Naive B cell (primary cell): Measurements from ENCODE around the gene ORM2. TPM values are rescaled to one million over a fixed set of nuclear protein-coding genes. Genes with fewer than 3 reads are reported as not detected.
"Not testable (repeated sequence)": the region's sequence is repeated elsewhere in the genome, so short reads cannot be mapped to it uniquely, and the experiment has no call there.

ENCODE experiments used
- ATAC-seq, 2 donors: fragments of 150-1000 bp; cut with Tn5 transposase; 2 replicates each; pipeline ENCODE4 v1.10.0; 2021; ENCODE audit warnings: low read depth in 2 of 2, mild to moderate bottlenecking in 2 of 2, moderate library complexity in 2 of 2
- DNase-seq: peaks from one replicate; pipeline ENCODE4 v3.0.0; 2022
- H3K27ac Mint-ChIP-seq, 6 donors: one replicate each; pipeline ENCODE4 v1.8.0; 2020 to 2022; ENCODE audit warnings: mild to moderate bottlenecking in 6 of 6, mixed read lengths in 6 of 6, moderate library complexity in 5 of 6, inconsistent platforms in 2 of 6
- H3K27me3 Mint-ChIP-seq, 3 donors: one replicate each; pipeline ENCODE4 v1.8.0; 2021 to 2022; ENCODE audit warnings: mixed read lengths in 3 of 3, mild to moderate bottlenecking in 1 of 3
- H3K36me3 Mint-ChIP-seq, 2 donors: one replicate each; pipeline ENCODE4 v1.8.0; 2020 to 2022; ENCODE audit warnings: mixed read lengths in 2 of 2, inconsistent platforms in 1 of 2, mild to moderate bottlenecking in 1 of 2
- H3K4me1 Mint-ChIP-seq, 3 donors: one replicate each; pipeline ENCODE4 v1.8.0; 2020 to 2022; ENCODE audit warnings: mixed read lengths in 3 of 3, inconsistent platforms in 1 of 3, mild to moderate bottlenecking in 1 of 3, moderate library complexity in 1 of 3
- H3K4me3 Mint-ChIP-seq, 8 donors: one replicate each; pipeline ENCODE4 v1.8.0; 2020 to 2022; ENCODE audit warnings: mild to moderate bottlenecking in 8 of 8, mixed read lengths in 8 of 8, moderate library complexity in 8 of 8, inconsistent platforms in 2 of 8
- H3K9me3 Mint-ChIP-seq, 7 donors: one replicate each; pipeline ENCODE4 v1.8.0; 2020 to 2022; ENCODE audit warnings: mixed read lengths in 7 of 7, mild to moderate bottlenecking in 5 of 7, inconsistent platforms in 2 of 7, moderate library complexity in 1 of 7
- polyA plus RNA-seq, 6 donors: library from polyadenylated mRNA; unstranded; fragments of 300-500 nt; fragmentation: Illumina TruSeq; gene quantifications; one replicate each; pipeline ENCODE4 v1.2.3, GENCODE V29; 2021; ENCODE audit warnings: low read depth in 6 of 6

Gene ORM2
- polyA plus RNA-seq, 6 donors from 2014 or later = not detected

DNA sequence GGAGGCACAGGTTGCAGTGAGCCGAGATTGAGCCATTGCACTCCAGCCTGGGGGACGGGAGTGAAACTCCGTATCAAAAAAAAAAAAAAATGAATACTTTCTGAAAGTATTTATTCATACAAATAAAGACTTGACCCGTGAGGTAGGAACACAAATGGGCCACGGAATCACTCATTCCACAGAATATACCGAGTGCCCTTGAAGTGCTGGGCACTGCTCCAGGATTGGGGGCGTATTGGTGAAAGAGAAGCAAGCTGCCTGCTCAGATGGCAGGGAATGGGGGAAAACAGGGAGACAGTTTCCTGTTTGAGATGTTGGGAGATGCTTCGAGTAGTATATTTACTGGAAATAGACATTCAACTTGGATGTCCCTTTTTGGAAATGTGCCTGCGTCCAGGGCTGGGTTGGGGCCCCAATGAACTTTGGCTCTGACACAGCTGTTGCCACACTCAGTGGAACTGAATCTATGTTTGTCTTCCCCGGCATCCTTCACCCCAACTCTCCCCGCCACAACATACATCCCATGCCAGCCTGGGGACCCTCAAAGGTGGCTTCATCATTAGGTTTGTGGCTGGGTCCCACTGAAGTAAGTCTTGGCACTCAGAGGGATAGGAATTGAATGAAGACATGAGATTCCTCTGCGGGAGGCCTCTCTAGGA is 7.4 kb upstream of the ORM2 start:
- H3K4me3 Mint-ChIP-seq, H3K4me1 Mint-ChIP-seq, ATAC-seq, H3K36me3 Mint-ChIP-seq, H3K27ac Mint-ChIP-seq, H3K9me3 Mint-ChIP-seq, DNase-seq: not testable (repeated sequence)
- H3K27me3 Mint-ChIP-seq = peaks cover 0 to 14% (median 12%) of the 10 kb centered on the region in 3 donors

DNA sequence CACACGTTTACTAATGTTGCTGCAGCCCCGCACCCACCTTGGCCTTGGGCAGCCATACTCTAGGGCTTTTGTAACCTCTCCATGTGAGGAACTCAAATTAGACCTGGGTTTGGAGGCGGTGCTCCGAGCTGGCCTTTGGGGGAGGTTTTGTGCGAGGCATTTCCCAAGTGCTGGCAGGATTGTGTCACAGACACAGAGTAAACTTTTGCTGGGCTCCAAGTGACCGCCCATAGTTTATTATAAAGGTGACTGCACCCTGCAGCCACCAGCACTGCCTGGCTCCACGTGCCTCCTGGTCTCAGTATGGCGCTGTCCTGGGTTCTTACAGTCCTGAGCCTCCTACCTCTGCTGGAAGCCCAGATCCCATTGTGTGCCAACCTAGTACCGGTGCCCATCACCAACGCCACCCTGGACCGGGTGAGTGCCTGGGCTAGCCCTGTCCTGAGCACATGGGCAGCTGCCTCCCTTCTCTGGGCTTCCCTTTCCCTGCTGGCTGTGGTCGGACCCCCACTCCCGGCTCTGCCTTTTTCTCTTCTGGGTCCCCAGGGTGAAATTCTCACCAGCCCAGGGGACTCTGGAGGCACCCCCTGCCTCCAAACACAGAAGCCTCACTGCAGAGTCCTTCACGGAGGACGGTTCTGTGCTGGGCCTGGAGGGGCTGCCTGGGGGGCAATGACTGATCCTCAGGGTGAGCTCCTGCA is 6.7 kb upstream of the ORM2 start, which contains the start of gene ORM1:
ORM1 (plus strand) TSS at position 268 of the 701 bp plus-strand sequence; CDS start at position 304, 36 bp downstream.
- DNase-seq, H3K36me3 Mint-ChIP-seq, H3K27ac Mint-ChIP-seq, H3K9me3 Mint-ChIP-seq, H3K4me3 Mint-ChIP-seq, ATAC-seq, H3K4me1 Mint-ChIP-seq: not testable (repeated sequence)
- H3K27me3 Mint-ChIP-seq = peaks cover 0 to 12% (median 12%) of the 10 kb centered on the region in 3 donors

DNA sequence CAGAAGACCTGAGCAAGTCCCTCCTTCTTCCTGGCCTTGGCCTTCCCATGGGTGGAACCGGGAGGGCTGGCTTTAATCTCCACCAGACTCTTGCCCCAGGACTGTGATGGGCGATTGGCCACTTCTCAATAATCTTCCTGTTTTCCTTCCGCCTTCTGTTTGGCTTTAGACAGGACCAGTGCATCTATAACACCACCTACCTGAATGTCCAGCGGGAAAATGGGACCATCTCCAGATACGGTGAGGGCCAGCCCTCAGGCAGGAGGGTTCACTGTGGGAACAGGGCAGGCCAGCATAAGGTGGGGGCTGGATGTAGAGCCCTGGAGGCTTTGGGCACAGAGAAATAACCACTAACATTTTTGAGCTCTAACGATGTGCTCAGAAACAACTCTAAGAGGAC is 5.8 kb upstream of the ORM2 start:
- H3K36me3 Mint-ChIP-seq, DNase-seq, H3K4me3 Mint-ChIP-seq, H3K9me3 Mint-ChIP-seq, H3K27me3 Mint-ChIP-seq, H3K4me1 Mint-ChIP-seq, H3K27ac Mint-ChIP-seq, ATAC-seq: not testable (repeated sequence)

DNA sequence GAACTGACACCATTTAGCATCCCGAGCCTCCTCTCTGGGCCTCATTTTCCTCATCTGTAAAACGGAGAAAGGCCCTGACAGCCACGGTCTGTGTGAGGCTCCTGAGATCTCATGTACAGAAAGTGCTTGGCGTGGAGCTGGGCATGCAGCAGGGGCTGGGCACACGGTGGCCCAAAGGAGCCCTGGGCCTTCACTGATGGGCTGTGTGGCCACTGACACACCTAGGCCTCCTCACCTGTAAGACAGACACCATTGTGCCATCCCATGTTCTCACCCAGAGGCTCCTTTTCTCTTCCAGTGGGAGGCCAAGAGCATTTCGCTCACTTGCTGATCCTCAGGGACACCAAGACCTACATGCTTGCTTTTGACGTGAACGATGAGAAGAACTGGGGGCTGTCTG is 5.2 kb upstream of the ORM2 start:
- H3K4me3 Mint-ChIP-seq = no peak overlapping the region
- H3K36me3 Mint-ChIP-seq = no peaks in the 10 kb centered on the region
- no peak overlapping the region for H3K27ac Mint-ChIP-seq
- H3K4me1 Mint-ChIP-seq = no peaks in the 10 kb centered on the region
- H3K9me3 Mint-ChIP-seq = no peaks in the 10 kb centered on the region
- peaks cover 0 to 2% (median under 1%) of the 10 kb centered on the region in 3 donors for H3K27me3 Mint-ChIP-seq
- no peak for DNase-seq
- no peak for ATAC-seq

DNA sequence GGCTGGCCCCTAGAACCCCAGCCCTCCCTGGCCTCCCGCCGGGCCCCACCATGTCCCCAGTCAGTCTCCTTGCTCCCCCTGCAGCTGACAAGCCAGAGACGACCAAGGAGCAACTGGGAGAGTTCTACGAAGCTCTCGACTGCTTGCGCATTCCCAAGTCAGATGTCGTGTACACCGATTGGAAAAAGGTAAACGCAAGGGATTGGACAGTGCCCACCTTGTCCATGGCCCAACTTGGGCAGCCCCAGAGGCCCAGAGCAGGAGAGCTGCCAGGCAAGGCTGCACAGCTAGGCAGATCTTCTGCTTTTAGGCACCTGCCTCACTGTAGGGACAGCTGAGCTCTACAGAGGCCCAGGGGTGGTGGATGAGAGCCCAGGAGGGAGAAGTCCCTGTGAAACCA is 4.7 kb upstream of the ORM2 start:
- H3K4me1 Mint-ChIP-seq, H3K27me3 Mint-ChIP-seq, DNase-seq, H3K36me3 Mint-ChIP-seq, H3K4me3 Mint-ChIP-seq, H3K27ac Mint-ChIP-seq, ATAC-seq, H3K9me3 Mint-ChIP-seq: not testable (repeated sequence)

DNA sequence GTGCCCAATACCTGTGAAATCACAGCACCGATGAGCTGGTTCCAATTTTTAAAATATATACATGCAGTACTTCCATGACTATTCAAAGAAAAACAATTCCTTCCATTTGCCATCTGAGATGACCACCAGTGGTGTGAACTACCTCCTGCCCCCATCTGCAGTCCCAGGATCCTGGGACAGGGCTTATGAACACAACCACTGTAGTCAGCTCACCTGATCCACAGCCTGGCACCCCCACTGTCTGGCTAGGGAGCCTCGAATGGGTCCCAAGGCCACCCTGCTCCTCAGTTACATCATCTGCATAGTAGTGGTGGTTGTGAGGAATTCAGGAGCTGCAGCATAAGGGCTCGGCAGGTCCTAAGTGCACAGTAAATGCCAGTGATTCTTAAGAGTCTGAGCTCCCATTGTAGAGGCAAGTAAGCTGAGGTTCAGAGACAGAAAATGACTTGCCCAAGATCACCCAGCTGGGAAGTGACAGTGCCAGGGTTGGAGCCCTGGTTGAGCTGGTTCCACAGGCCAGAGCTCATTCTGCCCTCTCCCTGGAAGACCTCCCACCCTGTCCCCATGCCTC is 3.9 kb upstream of the ORM2 start:
- H3K9me3 Mint-ChIP-seq, DNase-seq, H3K4me1 Mint-ChIP-seq, H3K27me3 Mint-ChIP-seq, ATAC-seq, H3K4me3 Mint-ChIP-seq, H3K27ac Mint-ChIP-seq, H3K36me3 Mint-ChIP-seq: not testable (repeated sequence)

DNA sequence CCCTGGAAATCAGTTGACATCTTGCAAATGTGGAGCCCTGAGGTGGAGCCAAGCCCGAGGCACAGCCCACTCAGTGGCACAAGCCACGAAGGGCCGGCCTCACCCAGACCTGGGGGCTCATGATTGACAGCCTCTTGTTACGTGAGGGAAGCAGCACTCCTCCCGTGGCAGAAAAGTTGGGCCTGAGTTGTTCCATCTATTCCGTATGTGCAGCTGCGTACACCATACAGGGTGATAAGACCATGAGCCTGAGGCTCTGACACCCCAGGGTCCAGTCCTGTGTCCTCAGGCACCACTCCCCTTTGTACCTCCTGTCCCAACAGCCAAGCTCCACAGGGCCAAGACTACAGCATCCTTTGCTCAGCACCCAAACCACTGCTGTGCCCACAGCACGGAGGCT is 1.9 kb upstream of the ORM2 start:
- H3K4me1 Mint-ChIP-seq = peaks cover 0 to 9% (median 0%) of the 10 kb centered on the region in 3 donors
- no peak overlapping the region for H3K27ac Mint-ChIP-seq
- no peaks in the 10 kb centered on the region for H3K9me3 Mint-ChIP-seq
- no peak overlapping the region for H3K4me3 Mint-ChIP-seq
- H3K36me3 Mint-ChIP-seq = no peaks in the 10 kb centered on the region
- no peaks in the 10 kb centered on the region for H3K27me3 Mint-ChIP-seq
- no peak for DNase-seq
- ATAC-seq = no peak

DNA sequence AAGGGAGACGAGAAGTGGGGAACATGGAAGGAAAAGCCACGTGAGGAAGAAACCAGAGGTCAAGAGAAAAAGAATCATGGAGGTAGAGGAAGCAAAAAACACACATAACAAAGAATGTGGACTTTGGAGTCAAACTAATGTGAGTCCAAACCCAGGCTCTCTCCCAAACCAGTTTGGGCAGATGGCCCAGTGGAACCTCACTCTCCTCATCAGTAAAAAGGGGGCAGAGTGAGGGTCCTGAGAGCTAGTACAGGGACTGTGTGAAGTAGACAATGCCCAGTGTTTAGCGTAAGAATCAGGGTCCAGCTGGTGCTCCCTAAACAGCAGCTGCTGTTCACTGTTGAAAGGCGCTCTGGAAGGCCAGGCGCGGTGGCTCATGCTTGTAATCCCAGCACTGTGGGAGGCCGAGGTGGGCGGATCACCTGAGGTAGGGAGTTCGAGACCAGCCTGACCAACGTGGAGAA is 1.3 kb upstream of the ORM2 start:
- ATAC-seq, H3K9me3 Mint-ChIP-seq, H3K4me3 Mint-ChIP-seq, DNase-seq, H3K4me1 Mint-ChIP-seq, H3K27ac Mint-ChIP-seq, H3K36me3 Mint-ChIP-seq, H3K27me3 Mint-ChIP-seq: not testable (repeated sequence)

DNA sequence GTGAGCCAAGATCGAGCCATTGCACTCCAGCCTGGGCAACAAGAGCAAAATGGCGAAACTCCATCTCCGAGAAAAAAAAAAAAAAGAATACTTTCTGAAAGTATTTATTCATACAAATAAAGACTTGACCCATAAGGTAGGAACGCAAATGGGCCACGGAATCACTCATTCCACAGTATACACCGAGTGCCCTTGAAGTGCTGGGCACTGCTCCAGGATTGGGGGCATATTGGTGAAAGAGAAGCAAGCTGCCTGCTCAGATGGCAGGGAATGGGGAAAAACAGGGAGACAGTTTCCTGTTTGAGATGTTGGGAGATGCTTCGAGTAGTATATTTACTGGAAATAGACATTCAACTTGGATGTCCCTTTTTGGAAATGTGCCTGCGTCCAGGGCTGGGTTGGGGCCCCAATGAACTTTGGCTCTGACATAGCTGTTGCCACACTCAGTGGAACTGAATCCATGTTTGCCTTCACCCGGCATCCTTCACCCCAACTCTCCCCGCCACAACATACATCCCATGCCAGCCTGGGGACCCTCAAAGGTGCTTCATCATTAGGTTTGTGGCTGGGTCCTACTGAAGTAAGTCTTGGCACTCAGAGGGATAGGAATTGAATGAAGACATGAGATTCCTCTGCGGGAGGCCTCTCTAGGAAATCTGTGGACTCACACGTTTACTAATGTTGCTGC is 588 bp upstream of the ORM2 start:
- not testable (repeated sequence) for H3K27ac Mint-ChIP-seq, H3K36me3 Mint-ChIP-seq, H3K4me3 Mint-ChIP-seq, H3K4me1 Mint-ChIP-seq, H3K27me3 Mint-ChIP-seq, ATAC-seq, H3K9me3 Mint-ChIP-seq, DNase-seq

DNA sequence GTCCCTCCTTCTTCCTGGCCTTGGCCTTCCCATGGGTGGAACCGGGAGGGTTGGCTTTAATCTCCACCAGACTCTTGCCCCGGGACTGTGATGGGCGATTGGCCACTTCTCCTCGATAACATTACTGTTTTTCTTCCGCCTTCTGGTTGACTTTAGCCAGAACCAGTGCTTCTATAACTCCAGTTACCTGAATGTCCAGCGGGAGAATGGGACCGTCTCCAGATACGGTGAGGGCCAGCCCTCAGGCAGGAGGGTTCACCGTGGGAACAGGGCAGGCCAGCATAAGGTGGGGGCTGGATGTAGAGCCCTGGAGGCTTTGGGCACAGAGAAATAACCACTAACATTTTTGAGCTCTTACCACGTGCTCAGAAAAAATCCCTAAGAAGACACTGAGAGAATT is 967 bp downstream of the ORM2 start:
- Mint-ChIP-seq H3K4me3 (peak overlapping the region in 1 of 8 donors; percentile 1), H3K27me3 (no peaks in the 10 kb centered on the region), H3K4me1 (peaks cover 0 to 10% (median 9%) of the 10 kb centered on the region in 3 donors), H3K9me3 (no peaks in the 10 kb centered on the region), H3K36me3 (peaks cover 5 to 8% of the 10 kb centered on the region in 2 donors), H3K27ac (peak overlapping the region in 3 of 6 donors; percentile 39 to 62 (median 53))
- DNase-seq (no peak), ATAC-seq (no peak)

DNA sequence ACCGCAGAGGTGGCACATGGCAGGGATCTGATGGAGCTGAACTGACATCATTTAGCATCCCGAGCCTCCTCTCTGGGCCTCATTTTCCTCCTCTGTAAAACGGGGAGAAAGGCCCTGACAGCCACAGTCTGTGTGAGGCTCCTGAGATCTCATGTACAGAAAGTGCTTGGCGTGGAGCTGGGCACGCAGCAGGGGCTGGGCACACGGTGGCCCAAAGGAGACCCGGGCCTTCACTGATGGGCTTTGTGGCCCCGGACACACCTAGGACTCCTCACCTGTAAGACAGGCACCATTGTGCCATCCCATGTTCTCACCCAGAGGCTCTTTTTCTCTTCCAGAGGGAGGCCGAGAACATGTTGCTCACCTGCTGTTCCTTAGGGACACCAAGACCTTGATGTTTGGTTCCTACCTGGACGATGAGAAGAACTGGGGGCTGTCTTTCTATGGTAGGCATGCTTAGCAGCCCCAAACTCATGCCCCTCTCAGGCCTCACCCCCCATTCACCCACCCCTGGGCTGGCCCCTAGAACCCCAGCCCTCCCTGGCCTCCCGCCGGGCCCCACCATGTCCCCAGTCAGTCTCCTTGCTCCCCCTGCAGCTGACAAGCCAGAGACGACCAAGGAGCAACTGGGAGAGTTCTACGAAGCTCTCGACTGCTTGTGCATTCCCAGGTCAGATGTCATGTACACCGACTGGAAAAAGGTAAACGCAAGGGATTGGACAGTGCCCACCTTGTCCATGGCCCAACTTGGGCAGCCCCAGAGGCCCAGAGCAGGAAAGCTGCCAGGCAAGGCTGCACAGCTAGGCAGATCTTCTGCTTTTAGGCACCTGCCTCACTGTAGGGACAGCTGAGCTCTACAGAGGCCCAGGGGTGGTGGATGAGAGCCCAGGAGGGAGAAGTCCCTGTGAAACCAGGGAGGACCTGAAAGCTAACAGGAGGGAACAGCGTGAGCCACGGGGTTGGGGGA is 1.8 kb downstream of the ORM2 start:
- not testable (repeated sequence) for H3K27me3 Mint-ChIP-seq, H3K9me3 Mint-ChIP-seq, ATAC-seq, DNase-seq, H3K36me3 Mint-ChIP-seq, H3K4me3 Mint-ChIP-seq
- peaks cover 0 to 16% (median 9%) of the 10 kb centered on the region in 3 donors for H3K4me1 Mint-ChIP-seq
- H3K27ac Mint-ChIP-seq = peak overlapping the region in 3 of 6 donors; percentile 39 to 81 (median 44)

DNA sequence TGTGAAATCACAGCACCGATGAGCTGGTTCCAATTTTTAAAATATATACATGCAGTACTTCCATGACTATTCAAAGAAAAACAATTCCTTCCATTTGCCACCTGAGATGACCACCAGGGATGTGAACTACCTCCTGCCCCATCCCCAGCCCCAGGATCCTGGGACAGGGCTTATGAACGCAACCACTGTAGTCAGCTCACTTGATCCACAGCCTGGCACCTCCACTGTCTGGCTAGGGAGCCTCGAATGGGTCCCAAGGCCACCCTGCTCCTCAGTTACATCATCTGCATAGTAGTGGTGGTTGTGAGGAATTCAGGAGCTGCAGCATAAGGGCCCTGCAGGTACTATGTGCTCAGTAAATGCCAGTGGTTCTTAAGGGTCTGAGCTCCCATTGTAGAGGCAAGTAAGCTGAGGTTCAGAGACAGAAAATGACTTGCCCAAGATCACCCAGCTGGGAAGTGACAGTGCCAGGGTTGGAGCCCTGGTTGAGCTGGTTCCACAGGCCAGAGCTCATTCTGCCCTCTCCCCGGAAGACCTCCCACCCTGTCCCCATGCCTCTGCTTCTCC is 2.9 kb downstream of the ORM2 start:
- H3K4me1 Mint-ChIP-seq = peaks cover 0 to 16% (median 9%) of the 10 kb centered on the region in 3 donors
- H3K4me3 Mint-ChIP-seq = peak overlapping the region in 1 of 8 donors; percentile 5
- not testable (repeated sequence) for H3K27me3 Mint-ChIP-seq, ATAC-seq, DNase-seq, H3K36me3 Mint-ChIP-seq, H3K9me3 Mint-ChIP-seq
- H3K27ac Mint-ChIP-seq = peak overlapping the region in 5 of 6 donors; percentile 21 to 93 (median 42)
